HG03469 (cell line): ENCODE measurements around the gene COQ4.

Experiments
- ATAC-seq: cut with Tn5 transposase; IDR thresholded peaks from one replicate; pipeline ENCODE4 v1.9.1; 2021; ENCODE audit warnings: mild to moderate bottlenecking, moderate library complexity, moderate number of reproducible peaks; ENCODE audit not compliant: unreplicated experiment

Gene COQ4

DNA sequence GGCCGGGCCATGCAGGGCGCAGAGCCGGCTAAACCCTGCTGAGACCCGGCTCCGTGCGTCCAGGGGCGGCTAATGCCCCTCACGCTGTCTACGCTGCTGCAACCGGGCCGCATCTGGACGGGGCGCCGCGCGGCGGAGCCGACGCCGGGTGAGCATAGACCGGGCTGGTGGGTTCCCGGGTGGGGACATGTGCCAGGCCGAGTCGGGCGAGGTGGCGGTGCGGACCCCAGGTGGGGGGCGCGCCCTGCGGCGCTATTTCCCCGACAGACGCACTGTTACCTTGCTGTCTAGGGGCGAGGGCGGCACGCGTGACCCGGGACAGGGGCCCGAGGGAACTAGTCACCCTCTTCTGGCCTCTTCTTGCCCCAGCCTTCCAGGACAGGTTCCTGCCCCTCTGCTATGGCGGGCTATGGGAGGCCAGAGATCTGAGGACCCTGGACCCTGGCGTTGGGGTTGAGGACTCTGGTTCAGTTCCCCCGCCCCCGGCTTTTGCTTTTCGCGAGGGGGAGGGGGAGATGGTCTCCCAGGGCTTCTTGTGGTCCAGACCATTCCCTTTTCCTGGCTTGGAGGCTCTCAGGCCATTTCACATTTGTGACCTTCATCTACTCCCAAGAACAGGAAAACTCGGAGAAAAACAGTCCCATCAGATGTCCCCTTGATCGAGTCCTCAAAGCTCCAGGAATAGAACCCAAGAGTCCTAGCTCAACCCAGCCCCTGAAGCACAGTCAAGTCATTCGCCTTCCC lies 18.2 kb downstream of the COQ4 start:
- no peak for ATAC-seq

DNA sequence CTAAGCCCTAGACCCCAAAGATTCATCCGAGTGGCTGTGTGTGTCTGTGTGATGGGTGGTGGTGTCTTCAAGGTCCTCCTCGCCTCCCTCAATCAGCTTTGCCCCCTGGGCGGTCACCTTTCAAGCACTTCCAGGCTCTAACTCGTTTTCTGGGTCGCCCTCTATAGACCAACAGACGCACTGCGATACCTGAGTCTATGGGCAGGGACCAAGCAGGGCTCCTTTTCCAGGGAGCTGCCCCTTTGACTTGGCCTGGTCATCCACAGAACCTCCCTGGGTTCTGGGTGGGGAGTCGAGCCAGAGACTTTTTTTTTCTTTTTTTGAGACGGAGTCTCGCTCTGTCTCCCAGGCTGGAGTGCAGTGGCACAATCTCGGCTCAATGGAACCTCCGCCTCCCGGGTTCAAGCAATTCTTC lies 18.8 kb downstream of the COQ4 start:
- ATAC-seq, result no peak

DNA sequence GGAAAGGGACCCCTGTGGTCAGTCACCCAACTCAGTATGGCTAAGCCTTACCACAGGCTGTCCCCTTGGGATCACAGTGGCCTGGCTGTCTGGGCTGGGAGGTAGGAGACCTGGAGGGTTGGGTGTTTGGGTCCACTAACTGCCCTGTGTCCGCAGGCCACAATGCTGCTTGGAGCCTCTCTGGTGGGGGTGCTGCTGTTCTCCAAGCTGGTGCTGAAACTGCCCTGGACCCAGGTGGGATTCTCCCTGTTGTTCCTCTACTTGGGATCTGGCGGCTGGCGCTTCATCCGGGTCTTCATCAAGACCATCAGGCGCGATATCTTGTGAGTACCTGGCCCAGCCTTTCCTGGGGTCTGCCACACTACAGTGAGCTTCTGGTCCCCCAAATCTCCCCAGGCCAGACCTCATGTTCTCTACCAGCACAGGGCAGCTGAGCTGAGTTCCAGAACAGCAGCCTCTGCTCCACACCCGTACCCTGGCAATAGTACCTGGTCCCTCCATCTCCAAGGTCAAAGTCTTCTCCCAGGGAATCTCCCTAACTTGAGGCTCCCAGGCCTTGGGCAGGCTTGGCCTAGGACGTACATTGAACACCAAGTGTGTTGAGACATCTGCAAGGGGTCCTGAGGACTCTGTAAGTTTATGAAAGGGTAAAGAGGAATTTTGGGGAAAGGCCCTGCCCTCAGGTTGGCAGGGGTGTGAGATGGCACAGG lies 20.5 kb downstream of the COQ4 start:
- ATAC-seq, result no peak

DNA sequence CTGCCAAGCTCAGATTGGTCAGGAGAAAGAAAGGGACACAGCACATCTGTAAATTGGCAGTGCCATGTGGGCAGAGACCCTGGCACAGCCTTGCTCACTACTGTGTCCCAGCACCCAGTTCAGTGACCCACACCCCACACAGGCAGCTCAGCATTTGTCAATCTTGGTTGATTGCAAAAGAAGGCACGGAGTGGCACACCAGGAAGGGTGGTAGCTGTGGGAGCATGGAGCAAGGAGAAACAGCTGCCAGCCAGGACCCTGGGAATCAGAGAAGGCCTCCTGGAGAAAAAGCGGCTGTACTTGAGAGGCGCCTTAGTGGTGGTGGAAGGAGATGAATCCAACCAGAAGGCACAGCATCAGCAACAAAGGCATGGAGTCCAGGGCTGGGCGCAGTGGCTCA lies 21.2 kb downstream of the COQ4 start:
- ATAC-seq, result no peak

DNA sequence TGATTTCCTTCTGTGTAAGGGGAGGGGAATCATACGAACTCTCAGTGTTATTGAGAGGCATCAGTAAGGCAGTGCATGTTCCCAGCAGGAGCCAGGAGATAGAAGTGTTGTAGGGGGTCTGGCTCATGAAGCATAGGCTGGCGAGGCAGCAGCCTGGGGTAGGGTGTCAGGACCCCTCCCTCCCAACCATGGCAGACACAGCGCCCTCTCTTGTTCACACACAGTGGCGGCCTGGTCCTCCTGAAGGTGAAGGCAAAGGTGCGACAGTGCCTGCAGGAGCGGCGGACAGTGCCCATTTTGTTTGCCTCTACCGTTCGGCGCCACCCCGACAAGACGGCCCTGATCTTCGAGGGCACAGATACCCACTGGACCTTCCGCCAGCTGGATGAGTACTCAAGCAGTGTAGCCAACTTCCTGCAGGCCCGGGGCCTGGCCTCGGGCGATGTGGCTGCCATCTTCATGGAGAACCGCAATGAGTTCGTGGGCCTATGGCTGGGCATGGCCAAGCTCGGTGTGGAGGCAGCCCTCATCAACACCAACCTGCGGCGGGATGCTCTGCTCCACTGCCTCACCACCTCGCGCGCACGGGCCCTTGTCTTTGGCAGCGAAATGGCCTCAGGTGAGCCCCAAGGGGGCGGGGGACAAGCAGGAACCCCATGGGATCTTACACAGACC lies 22.4 kb downstream of the COQ4 start:
- ATAC-seq, result no peak

DNA sequence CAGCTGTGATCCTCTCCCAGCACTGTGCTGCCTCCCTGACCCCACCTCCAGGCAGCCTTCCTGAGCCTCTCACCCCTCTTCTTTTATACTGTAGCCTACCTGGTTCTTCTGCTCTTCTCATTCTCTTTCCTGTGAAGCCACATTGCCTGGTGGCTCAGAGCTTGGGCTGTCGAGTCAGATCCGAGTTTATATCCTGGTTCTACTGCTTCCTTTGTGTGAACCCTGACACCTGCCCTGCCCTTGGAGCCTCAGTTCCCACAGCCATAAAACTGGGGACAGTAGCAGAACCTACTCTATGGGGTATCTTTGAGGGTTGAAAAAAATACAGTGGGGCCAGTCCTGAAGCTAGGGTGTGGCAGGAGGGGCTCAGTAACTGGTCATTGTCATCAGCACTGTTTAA lies 26.5 kb downstream of the COQ4 start:
- no peak for ATAC-seq

DNA sequence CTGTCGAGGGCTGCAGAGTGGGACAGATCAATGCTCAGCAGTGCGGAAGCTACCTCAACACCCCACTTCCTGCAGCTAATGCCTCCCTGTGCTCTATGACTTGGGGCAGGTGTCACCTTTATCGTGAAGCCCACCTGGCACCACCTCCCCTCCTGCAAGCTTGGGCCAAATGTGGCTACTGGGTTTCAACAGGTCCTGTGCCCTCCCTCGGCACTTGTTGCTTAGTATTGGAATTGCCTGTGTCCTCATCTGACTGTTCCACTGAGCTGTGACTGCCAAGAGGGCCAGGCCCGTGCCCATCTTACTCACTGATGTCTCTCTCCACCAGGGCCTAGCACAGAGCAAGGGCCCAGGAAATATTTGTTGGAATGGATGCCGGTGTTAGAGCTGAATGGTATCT lies 27.1 kb downstream of the COQ4 start:
- no peak for ATAC-seq

DNA sequence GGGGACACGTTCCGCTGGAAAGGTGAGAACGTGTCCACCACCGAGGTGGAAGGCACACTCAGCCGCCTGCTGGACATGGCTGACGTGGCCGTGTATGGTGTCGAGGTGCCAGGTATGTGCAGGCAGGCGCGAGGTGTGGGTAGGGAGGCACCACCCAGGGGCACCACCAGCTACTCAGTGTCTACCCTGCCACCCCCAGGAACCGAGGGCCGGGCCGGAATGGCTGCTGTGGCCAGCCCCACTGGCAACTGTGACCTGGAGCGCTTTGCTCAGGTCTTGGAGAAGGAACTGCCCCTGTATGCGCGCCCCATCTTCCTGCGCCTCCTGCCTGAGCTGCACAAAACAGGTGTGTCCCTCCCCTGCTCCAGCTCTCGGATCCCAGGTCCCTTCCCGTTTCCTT lies 32.8 kb downstream of the COQ4 start:
- no peak for ATAC-seq

DNA sequence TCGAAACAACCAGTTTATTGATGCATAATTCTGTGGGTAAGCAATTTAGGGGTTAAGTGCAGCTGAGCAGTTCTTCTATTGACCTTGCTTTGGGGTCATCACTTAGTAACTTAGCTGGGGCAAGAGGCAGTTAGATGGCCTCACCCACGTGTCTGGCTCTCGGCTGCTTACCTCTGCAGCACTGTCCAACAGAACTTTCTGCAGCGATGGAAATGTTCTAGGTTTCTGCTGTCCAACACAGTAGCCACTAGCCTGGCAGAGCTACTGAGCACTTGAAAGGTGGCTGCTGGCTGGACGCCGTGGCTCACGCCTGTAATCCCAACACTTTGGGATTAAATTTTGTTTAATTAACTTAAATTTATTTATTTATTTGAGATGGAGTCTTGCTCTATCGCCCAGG lies 35.5 kb downstream of the COQ4 start:
- no peak for ATAC-seq

DNA sequence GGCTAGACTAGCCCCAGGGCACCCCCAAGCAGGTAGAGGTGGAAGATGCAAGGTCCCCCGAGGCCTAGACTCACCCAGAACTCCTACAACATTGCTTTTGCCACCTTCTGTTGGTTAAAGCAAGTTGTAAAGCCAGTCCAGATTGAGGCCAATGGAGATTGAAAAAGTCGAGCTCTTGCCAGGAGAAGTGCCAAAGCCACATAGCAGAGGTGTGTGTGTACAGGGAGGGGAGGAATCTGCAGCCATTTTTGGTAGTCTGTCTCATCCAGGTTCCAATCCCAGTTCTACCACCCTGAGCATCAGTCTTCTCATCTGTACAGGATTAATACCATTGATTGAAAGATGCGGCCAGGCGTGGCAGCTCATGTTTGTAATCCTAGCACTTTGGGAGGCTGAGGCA lies 36.2 kb downstream of the COQ4 start:
- no peak for ATAC-seq

DNA sequence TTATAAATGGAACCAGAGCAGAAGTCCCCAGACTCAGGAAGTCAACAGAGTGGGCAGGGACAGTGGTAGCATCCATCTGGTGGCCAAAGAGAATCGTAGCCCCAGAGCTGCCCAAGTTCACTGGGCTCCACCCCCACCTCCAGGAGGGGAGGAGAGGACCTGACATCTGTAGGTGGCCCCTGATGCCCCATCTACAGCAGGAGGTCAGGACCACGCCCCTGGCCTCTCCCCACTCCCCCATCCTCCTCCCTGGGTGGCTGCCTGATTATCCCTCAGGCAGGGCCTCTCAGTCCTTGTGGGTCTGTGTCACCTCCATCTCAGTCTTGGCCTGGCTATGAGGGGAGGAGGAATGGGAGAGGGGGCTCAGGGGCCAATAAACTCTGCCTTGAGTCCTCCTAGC lies 38.2 kb downstream of the COQ4 start:
- no peak for ATAC-seq

DNA sequence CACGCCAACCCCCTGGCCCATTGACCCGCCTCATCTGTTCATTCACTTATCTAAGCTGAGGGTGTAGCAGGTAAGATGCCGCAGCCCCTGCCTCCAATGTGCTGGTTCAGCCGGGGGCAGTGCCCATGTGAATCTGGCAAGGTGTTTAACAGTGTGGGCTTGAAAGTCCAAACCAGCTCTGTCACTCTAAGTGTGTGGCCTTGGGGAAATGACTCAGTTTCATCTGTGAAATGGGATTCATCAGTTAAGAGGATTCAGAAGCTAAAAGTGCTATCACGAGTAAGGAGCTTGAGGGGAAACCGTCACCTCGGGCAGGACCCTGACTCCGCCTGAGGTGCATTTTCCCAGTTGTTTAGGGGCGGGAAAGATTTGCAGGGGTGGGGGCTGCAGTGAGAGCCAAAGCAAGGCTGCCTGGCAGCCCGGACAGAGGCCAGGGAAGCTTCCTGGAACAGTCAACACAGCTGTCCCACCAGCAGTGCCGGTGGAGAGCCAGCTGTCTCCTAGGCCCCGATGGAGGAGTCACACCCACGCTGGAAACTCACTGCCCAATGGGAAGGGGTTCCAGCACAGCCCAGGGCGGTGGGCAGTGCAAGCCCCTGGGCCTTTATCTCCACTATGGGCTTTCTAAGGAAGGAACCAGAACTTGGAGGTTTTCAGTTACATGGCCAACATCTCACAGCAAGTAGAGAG lies 38.8 kb downstream of the COQ4 start:
- no peak for ATAC-seq

DNA sequence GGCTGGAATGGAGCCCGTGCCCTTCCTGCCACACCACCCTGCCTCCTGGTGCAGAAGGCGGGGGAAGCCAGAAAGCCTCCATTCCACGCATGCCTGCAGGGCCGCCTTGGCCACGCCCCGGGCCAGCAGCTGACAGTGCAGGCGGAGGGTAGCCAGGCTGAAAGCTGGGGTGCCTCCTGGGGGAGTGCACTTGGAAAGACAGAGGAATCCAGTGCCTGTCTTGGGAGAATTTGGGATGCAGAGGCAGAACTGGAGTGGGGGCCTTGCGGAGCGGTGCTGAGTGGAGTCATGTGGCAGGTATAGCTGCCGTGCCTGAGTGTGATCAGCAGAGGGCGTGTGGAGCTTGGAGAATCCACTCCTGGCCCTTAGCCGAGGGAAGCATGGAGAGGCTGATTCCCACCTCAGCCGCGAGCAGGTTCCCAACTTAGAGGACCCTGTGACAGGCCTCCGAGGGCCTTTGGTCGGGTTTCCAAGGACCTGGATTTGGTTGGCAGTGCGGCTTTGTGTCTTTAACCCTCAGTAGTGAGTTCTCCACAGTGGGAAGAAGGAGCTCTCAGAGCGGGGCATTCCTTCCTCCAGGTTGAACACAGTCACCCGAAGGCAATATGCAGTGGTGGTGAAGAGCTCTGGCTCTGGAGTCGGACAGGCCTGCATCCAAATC lies 39.5 kb downstream of the COQ4 start:
- ATAC-seq, result no peak

DNA sequence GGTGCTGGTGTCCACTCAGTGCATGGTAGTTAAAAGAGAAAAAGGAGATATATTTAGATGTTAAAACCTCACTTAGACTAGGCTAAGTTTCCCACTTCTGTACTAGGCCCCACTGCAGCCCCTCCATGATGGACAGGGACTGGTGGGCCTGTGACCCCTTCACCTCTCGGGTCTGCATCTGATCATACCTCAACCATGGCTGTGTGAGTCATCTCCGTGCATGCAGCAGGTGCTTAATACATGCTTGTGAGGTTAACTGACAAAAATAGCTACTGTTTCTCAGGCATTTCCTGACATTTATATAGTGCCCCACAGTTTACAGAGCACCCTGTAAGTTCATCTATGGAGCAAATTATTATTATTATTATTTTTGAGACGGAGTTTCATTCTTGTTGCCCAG lies 40.1 kb downstream of the COQ4 start:
- no peak for ATAC-seq

DNA sequence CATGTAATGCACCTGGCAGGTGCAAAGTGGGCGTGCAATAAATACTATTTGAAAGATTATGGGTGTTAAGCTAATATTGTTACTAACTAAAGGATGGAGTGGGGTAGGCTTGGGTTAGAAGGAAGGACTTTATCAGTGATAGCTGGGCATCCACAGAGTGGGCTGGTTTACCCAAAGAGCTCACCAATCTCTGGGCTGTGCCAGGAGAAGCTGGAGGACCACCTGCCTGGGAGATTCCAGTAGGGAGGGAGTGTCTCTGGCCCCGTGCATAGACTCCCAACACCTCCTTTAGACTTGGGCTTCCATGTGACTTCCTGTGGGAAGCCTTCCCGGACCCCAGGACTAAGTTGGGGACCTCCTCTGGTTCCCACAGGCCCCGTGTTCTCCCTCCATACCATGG lies 42.9 kb downstream of the COQ4 start:
- no peak for ATAC-seq

DNA sequence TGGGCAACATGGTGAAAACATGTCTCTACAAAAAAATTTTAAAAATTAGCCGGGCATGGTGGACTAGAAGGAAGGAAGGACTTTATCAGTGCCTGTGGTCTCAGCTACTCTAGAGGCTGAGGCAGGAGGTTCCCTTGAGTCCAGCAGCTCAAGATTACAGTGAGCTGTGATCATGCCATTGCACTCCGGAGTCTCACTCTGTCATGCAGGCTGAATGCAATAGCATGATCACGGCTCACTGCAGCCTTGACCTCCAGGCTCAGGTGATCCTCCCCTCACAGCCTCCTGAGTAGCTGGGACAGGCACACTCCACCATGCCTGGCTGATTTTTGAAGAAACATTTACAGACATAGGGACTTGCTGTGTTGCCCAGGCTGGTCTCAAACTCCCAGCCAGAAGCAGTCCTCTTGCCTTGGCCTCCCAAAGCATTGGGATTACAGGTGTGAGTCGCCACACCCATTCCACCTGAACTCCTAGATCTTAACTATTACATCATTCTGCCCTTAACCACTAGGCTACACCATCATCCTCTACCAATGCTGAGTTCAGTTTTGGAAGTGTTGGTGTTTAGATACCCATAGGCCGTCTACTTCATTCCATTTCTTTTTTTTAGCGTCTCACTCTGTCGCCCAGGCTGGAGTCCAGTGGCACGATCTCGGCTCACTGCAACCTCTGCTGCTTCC lies 46.5 kb downstream of the COQ4 start:
- ATAC-seq, result no peak

DNA sequence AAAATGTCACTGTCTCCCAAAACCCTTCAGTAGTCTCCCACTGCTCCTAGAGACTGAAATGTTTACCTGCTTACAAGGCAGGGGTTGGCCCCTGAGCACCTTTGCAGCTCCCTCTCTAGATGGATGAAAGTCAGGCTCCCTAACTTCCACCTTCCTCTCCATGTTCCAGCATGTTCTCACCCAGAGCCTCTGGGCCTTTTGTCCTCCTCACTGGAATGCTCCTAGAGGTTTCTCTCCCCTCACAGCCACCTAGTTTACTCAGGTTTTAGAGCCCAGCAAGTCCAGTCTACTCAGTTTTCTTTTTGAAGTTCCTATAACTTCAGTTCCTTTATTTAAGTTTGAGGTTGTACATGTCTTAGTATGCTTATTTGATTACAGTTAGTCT lies 47.7 kb downstream of the COQ4 start:
- no peak for ATAC-seq

DNA sequence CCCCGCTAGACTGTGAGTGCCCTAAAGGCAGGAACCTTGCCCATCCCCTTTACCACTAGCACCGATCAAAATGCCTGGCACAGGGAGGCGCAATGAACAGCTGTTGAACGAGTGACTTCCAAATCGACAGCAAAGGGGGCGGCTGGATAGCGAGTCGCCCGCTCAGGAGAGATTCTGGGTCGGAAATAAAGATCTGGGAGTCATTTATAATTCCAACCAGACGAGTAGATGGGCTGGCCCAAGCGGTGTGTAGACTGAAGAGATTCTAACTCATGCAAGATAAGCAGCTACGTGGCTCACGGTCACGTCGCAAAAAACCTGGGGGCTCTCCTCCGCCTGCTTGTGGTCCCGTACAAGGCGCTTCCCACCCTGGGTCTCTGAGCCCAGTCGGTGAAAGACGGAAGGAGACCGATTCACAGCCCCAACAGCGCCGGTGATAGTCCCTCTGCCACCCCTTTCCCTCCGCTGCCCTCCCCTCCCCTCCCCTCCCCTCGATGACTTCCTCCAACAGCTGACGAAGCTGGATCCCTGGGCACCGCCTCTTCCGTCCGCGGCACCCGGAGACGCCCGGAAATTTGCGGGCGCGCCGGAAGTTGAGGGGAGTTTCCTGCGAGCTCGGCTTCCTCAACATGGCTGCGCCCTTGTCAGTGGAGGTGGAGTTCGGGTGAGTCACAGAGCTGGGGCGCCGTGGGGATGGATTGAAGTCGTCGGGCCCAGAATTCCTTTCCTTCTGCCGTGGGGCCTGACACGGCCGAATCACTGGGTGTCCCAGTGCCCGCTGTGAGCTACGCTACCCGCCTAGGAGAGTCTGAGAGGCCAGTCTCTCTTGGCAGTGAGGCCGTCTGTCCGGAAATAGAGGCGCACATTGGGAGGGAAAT lies 48.4 kb downstream of the COQ4 start, which contains the start of gene URM1:
URM1 (plus strand) TSS at position 623 of the 878 bp plus-strand sequence; CDS start at position 630, 7 bp downstream.
- ATAC-seq, result peak; percentile 69

DNA sequence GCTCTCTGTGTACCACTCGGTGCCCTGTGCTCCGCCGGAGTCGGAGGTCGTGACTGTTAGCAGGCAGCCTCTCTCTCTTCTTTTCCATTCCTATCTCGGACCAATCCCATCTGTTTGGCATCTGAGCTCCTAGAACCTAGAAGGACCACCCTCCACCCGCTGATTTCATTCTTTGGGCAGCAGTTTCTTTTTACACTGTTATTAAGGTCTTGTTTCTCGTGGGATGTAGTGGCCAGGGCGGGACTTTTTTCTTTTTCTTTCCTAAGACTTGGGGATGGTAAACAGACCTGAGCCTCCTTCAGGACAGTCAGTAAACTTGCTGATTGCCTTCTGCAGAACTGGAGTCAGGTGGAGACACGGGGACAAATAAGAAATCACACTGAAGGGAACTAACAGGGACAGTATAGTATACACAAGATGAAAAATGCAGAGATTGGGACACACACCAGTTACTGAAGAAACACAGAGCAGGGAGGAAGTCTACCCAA lies 49.0 kb downstream of the COQ4 start:
- ATAC-seq, result no peak
